Muscle layer of colon (tissue), 2 donors: Measurements from ENCODE around the gene PPFIBP2.

Experiments used
- H3K27ac ChIP-seq: one replicate; pipeline ENCODE4 v1.7.0; 2013; ENCODE audit warnings: low read depth, mild to moderate bottlenecking, low read length, moderate library complexity
- H3K27me3 ChIP-seq, 2 donors: one replicate each; pipeline ENCODE4 v1.7.0; 2013; ENCODE audit warnings: low read length in 2 of 2, mild to moderate bottlenecking in 2 of 2; ENCODE audit not compliant: insufficient read depth in 2 of 2, control insufficient read depth in 1 of 2
- H3K36me3 ChIP-seq: one replicate; pipeline ENCODE4 v1.7.0; 2013; ENCODE audit warnings: mild to moderate bottlenecking, low read length; ENCODE audit not compliant: insufficient read depth
- H3K4me1 ChIP-seq: one replicate; pipeline ENCODE4 v1.7.0; 2013; ENCODE audit warnings: mild to moderate bottlenecking, low read length; ENCODE audit not compliant: insufficient read depth
- H3K4me3 ChIP-seq, 2 donors: one replicate each; pipeline ENCODE4 v1.7.0; 2013; ENCODE audit warnings: low read length in 2 of 2, low read depth in 1 of 2, mild to moderate bottlenecking in 1 of 2, moderate library complexity in 1 of 2
- H3K9ac ChIP-seq: one replicate; pipeline ENCODE4 v1.7.0; 2013; ENCODE audit warnings: low read length
- H3K9me3 ChIP-seq: one replicate; pipeline ENCODE4 v1.7.0; 2013; ENCODE audit warnings: mild to moderate bottlenecking, low read length
- donor health status: abdominal sarcoma.
- donor health status: Adenocarcinoma of cecum.

Gene PPFIBP2

DNA sequence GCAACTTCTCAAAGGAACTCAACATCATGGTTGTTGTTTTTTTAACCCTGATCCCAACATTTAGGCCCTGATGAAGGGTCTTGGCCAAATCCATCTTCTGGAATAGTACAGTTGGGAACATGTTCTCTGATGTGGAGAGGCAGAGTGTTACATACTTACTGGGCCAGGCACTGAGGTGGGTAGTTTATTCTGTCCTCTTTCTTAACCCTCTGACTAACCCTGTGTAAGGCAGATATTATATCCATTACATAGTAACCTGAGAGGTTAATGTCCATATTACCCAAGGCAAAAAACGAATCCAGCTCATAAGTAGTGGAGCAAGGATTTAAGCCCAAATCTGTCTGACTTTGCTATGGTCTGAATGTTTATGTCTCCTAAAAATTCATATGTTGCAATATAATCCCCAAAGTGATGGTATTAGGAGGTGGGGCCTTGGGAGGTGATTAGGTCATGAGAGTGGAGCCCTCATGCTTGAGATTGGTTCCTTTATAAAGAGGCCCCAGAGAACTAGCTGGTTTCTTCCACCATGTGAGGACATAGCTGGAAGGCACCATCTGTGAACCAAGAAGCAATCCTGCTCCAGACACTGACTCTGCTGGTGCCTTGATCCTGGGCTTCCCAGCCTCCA is 16.3 kb downstream of the PPFIBP2 start:
- no peaks in the 10 kb centered on the region for H3K9me3 ChIP-seq
- H3K27ac ChIP-seq = no peak overlapping the region
- H3K36me3 ChIP-seq = no peaks in the 10 kb centered on the region
- no peak overlapping the region for H3K4me3 ChIP-seq
- H3K9ac ChIP-seq = no peak overlapping the region
- no peaks in the 10 kb centered on the region for H3K27me3 ChIP-seq
- H3K4me1 ChIP-seq = no peaks in the 10 kb centered on the region

GRCh38 chr11:7531011-7531410 is 17.2 kb downstream of the PPFIBP2 start:
- H3K27ac ChIP-seq = no peak overlapping the region

GRCh38 chr11:7532405-7533145 is 18.8 kb downstream of the PPFIBP2 start:
- Histone ChIP-seq H3K9ac (no peak overlapping the region), H3K27me3 (no peaks in the 10 kb centered on the region), H3K4me3 (no peak overlapping the region), H3K36me3 (no peaks in the 10 kb centered on the region), H3K4me1 (no peaks in the 10 kb centered on the region), H3K27ac (no peak overlapping the region), H3K9me3 (no peaks in the 10 kb centered on the region)

More at GRCh38 chr11:7531011-7531410, 17.2 kb downstream of the PPFIBP2 start:
- Histone ChIP-seq H3K9me3 (no peaks in the 10 kb centered on the region), H3K4me1 (no peaks in the 10 kb centered on the region), H3K4me3 (no peak overlapping the region), H3K36me3 (no peaks in the 10 kb centered on the region), H3K27me3 (no peaks in the 10 kb centered on the region), H3K9ac (no peak overlapping the region)

DNA sequence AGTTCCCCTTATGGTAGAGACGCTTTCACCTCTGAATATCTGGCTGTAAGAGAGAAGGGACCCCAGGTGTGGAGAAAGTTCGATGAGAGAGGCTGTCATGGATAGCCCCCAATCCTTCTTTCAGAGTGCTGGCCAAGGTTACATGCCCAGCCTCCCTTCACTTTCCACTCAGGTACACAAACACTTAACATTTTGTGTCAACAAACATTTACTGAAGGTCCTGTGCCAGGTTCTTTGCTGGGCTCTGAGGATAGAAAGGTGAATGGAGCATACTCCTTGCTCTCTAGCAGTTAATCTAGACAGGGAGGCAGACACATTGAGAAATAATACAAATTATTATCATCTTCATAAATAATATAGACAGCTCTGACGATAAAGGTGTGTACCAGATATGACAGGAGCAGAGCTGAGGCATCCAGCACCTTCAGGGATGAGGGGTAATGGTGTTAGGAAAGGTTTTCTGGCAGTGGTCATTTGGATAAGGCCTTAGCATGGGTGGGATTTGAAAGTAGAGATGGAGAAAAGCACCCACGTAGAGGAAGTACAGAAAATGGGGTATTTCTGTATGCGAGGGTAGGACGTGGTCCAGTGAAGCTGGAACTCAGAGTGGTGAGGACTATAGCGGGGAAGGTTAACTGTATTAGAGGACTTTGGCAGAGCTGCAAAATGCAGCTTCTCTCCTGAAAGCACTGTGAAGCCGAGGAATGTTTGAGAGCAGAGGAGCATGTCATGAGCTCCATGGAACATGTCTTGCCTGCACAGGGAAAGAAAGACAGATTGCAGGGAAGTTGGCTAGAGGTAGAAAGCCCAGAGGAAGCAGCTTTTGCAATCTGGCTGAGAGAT is 19.6 kb downstream of the PPFIBP2 start:
- Histone ChIP-seq H3K9me3 (no peaks in the 10 kb centered on the region), H3K4me1 (no peaks in the 10 kb centered on the region), H3K27ac (no peak overlapping the region), H3K9ac (no peak overlapping the region), H3K36me3 (no peaks in the 10 kb centered on the region), H3K27me3 (no peaks in the 10 kb centered on the region), H3K4me3 (no peak overlapping the region)

DNA sequence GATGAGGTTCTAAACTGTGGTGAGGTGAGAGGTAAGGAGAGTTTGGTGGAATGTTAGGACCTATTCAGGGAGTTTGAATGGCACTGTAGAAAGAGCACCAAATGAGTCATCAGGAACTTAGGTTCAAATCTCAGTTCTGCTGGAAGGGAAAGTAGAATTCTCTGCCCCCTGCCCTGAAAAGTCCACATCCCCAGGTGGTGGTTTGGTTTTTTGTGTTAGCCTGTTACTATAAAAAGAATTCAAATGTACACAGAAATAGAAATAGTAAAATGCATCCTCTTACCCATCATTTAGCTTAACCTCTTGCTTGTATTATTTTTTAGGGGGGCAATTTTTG is 20.2 kb downstream of the PPFIBP2 start:
- H3K4me1 ChIP-seq = no peaks in the 10 kb centered on the region
- H3K9ac ChIP-seq = no peak overlapping the region
- H3K9me3 ChIP-seq = no peaks in the 10 kb centered on the region
- no peak overlapping the region for H3K4me3 ChIP-seq
- no peaks in the 10 kb centered on the region for H3K27me3 ChIP-seq
- H3K27ac ChIP-seq = no peak overlapping the region
- H3K36me3 ChIP-seq = no peaks in the 10 kb centered on the region

DNA sequence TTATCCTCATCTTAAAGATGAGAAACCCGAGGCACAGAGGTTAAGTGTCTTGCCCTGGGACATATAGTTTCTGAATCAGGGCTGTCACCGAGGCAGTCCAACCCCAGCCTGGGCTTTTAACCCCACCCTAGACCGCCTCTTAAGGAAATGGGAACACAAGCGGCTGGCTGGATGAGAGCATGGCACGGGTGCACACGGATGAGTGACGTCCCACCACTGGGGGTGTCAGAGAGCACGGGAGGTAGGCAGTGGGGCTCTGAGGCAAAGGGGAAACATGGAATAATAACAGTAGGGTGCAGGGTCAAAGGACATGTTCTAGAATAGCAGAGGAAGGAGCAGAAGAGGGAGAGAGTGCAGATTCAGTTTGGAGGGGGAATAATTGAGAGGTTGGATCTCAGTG is 22.3 kb downstream of the PPFIBP2 start:
- no peaks in the 10 kb centered on the region for H3K27me3 ChIP-seq
- no peak overlapping the region for H3K27ac ChIP-seq

DNA sequence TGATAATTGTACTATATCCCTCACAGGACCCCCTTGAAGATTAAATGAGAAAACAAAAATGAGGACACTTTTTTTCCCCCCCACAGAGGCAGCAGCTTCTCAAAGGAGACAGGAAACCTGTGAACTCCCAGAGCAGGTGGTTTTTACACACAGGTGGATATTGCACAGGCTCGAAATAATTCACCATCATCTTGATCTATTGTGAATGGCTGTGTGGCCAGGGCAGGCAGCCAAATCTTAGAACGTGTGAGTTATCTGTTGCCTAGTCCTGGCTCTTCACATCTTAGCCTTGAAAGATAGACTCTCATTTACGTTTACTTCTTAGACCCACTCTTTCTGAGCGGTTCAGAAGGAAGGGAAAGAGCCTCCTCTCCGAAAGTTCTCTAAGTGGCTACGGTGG is 23.5 kb downstream of the PPFIBP2 start:
- no peak overlapping the region for H3K4me3 ChIP-seq
- no peaks in the 10 kb centered on the region for H3K27me3 ChIP-seq
- no peaks in the 10 kb centered on the region for H3K4me1 ChIP-seq
- no peaks in the 10 kb centered on the region for H3K9me3 ChIP-seq
- no peak overlapping the region for H3K27ac ChIP-seq
- H3K36me3 ChIP-seq = no peaks in the 10 kb centered on the region
- H3K9ac ChIP-seq = no peak overlapping the region

More for the DNA sequence above, 22.3 kb downstream of the PPFIBP2 start:
- no peak overlapping the region for H3K4me3 ChIP-seq
- no peaks in the 10 kb centered on the region for H3K9me3 ChIP-seq
- H3K9ac ChIP-seq = no peak overlapping the region
- no peaks in the 10 kb centered on the region for H3K4me1 ChIP-seq
- H3K36me3 ChIP-seq = no peaks in the 10 kb centered on the region

DNA sequence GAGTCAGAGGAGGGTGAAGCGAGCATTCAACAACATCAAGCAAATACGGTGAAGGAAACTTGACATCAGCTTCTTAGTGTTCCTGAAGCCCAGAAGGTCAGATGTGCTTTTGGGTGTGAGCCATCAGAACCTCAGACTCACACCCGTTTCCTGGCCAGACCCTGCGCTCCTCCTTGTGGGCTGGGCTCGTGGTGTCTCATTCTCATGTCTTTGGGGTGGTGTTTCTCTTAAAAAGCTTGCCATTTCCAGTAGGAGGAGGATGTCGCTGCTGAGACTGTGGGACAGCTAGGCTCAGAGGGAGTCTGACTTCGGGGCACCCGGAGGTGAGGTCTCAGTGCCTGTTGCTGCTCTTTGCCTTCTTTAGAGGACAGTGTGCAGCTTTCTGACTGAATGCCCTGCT is 24.2 kb downstream of the PPFIBP2 start:
- no peak overlapping the region for H3K9ac ChIP-seq
- no peaks in the 10 kb centered on the region for H3K27me3 ChIP-seq
- no peak overlapping the region for H3K27ac ChIP-seq
- no peaks in the 10 kb centered on the region for H3K36me3 ChIP-seq
- no peak overlapping the region for H3K4me3 ChIP-seq
- no peaks in the 10 kb centered on the region for H3K9me3 ChIP-seq
- no peaks in the 10 kb centered on the region for H3K4me1 ChIP-seq

DNA sequence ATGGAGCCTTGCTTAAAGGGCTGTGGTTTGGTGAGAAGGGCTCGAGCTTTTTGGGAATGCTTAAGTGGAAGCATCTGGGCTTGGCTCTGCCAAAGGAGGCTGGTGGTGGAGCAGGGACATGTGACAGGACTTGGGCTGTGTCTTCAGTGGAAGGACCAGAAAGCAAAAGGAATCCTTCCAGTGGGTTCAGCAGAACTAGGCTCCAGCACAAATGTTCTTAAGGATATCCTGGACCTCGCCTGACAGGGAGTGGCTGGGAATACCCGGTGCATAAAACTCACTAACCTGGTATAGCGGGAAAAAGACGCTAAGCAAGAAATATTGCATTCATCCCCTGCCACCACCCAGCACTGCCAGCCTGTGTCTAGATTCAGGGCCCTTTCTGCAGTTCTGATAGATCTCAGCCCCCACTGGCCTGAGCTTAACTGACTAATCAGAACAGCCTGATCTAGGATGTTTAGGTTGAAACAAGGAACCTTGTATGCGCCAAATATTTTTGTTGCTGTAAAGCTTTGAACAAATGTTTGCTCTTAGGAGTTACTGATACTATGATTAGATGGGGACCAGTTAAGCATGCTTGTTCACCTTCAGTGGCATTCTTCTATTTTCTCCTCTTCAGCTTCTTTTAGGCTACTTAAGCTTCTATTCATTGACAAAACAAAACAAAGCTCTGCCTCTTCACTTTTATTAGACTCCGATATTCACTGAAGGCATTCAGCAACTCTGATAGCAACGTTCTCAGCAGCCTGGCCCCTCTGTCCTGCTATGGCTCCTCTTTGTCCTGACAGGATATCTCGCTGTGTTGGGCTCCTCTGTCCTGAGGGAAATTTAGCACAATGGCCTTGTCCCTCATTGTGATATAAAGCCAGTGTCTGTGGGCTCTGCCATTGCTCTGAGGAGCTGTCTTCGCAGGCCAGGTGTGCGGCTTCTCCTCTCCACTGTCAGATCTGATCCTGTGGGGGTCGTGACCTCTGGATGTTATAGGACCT is 25.0 kb downstream of the PPFIBP2 start:
- H3K27me3 ChIP-seq = no peaks in the 10 kb centered on the region
- H3K9me3 ChIP-seq = no peaks in the 10 kb centered on the region
- no peak overlapping the region for H3K9ac ChIP-seq
- H3K36me3 ChIP-seq = no peaks in the 10 kb centered on the region
- no peak overlapping the region for H3K27ac ChIP-seq
- H3K4me3 ChIP-seq = no peak overlapping the region
- H3K4me1 ChIP-seq = no peaks in the 10 kb centered on the region

GRCh38 chr11:7540830-7541555 is 27.2 kb downstream of the PPFIBP2 start:
- Histone ChIP-seq H3K4me3 (no peak overlapping the region), H3K27ac (no peak overlapping the region), H3K4me1 (no peaks in the 10 kb centered on the region), H3K36me3 (no peaks in the 10 kb centered on the region), H3K9ac (no peak overlapping the region), H3K9me3 (no peaks in the 10 kb centered on the region), H3K27me3 (no peaks in the 10 kb centered on the region)
